Trophoblast cell (in vitro differentiated cells and primary cell): ENCODE measurements around the gene IRS1.
"Not testable (repeated sequence)": the region's sequence is repeated elsewhere in the genome, so short reads cannot be mapped to it uniquely, and the experiment has no call there.

Experiments used
- DNase-seq, 2 donors: peaks; one replicate each; pipeline ENCODE4 v3.0.0-alpha.2; 2016
- H2AFZ ChIP-seq: 2 replicates; pipeline ENCODE4 v1.6.1; 2013; ENCODE audit warnings: low read length, moderate library complexity, mild to moderate bottlenecking; ENCODE audit not compliant: insufficient read depth, poor library complexity
- H2AK5ac ChIP-seq: 2 replicates; pipeline ENCODE4 v1.6.1; 2013; ENCODE audit warnings: mild to moderate bottlenecking, low read length
- H2BK120ac ChIP-seq: 2 replicates; pipeline ENCODE4 v1.6.1; 2013; ENCODE audit warnings: low read length, mild to moderate bottlenecking, moderate library complexity; ENCODE audit not compliant: insufficient read depth, poor library complexity
- H2BK12ac ChIP-seq: 2 replicates; pipeline ENCODE4 v1.6.1; 2013; ENCODE audit warnings: mild to moderate bottlenecking, low read length, moderate library complexity
- H2BK5ac ChIP-seq: 2 replicates; pipeline ENCODE4 v1.6.1; 2013; ENCODE audit warnings: low read length, low read depth, moderate library complexity, mild to moderate bottlenecking; ENCODE audit not compliant: poor library complexity
- H3K14ac ChIP-seq: 2 replicates; pipeline ENCODE4 v1.6.1; 2013; ENCODE audit warnings: mild to moderate bottlenecking, low read length
- H3K18ac ChIP-seq: 2 replicates; pipeline ENCODE4 v1.6.1; 2013; ENCODE audit warnings: mild to moderate bottlenecking, low read length
- H3K23ac ChIP-seq: 2 replicates; pipeline ENCODE4 v1.6.1; 2013; ENCODE audit warnings: low read length
- H3K27ac ChIP-seq: 2 replicates; pipeline ENCODE4 v1.5.1; 2013; ENCODE audit warnings: low read depth, mild to moderate bottlenecking, inconsistent platforms, low read length, moderate library complexity
- H3K27me3 ChIP-seq: 2 replicates; pipeline ENCODE4 v1.6.1; 2013; ENCODE audit warnings: inconsistent platforms, mild to moderate bottlenecking, low read length, moderate library complexity; ENCODE audit not compliant: insufficient read depth
- H3K36me3 ChIP-seq, 2 experiments: 1 replicate in 1 of 2; 2 replicates in 1 of 2; pipeline ENCODE4 v1.6.1; 2013; ENCODE audit warnings: low read length in 2 of 2, mild to moderate bottlenecking in 2 of 2, moderate library complexity in 1 of 2; ENCODE audit not compliant: insufficient read depth in 2 of 2, control insufficient read depth in 1 of 2
- H3K4ac ChIP-seq: 2 replicates; pipeline ENCODE4 v1.6.1; 2013; ENCODE audit warnings: low read depth, mild to moderate bottlenecking, low read length, moderate library complexity
- H3K4me1 ChIP-seq, 2 experiments: 1 replicate in 1 of 2; 2 replicates in 1 of 2; pipeline ENCODE4 v1.6.1; 2013; ENCODE audit warnings: low read length in 2 of 2, mild to moderate bottlenecking in 2 of 2, moderate library complexity in 1 of 2; ENCODE audit not compliant: insufficient read depth in 2 of 2, control insufficient read depth in 1 of 2
- H3K4me2 ChIP-seq: 2 replicates; pipeline ENCODE4 v1.6.1; 2013; ENCODE audit warnings: inconsistent platforms, mild to moderate bottlenecking, low read length, moderate library complexity
- H3K4me3 ChIP-seq: 2 replicates; pipeline ENCODE4 v1.5.1; 2013; ENCODE audit warnings: mild to moderate bottlenecking, low read depth, low read length, inconsistent platforms
- H3K79me1 ChIP-seq: one replicate; pipeline ENCODE4 v1.6.1; 2013; ENCODE audit warnings: low read length
- H3K79me2 ChIP-seq: 2 replicates; pipeline ENCODE4 v1.6.1; 2013; ENCODE audit warnings: low read length, mild to moderate bottlenecking; ENCODE audit not compliant: control insufficient read depth, insufficient read depth, poor library complexity
- H3K9ac ChIP-seq: 2 replicates; pipeline ENCODE4 v1.6.1; 2013; ENCODE audit warnings: mild to moderate bottlenecking, low read length
- H3K9me3 ChIP-seq: 2 replicates; pipeline ENCODE4 v1.6.1; 2013; ENCODE audit warnings: low read depth, mild to moderate bottlenecking, control low read depth, inconsistent platforms, low read length; ENCODE audit not compliant: insufficient read depth
- H4K12ac ChIP-seq: 2 replicates; pipeline ENCODE4 v1.6.1; 2013; ENCODE audit warnings: low read depth, mild to moderate bottlenecking, low read length, moderate library complexity
- H4K8ac ChIP-seq: 2 replicates; pipeline ENCODE4 v1.6.1; 2013; ENCODE audit warnings: low read depth, mild to moderate bottlenecking, low read length, moderate library complexity
- H4K91ac ChIP-seq: one replicate; pipeline ENCODE4 v1.6.1; 2013; ENCODE audit warnings: low read depth, mild to moderate bottlenecking, low read length, moderate library complexity
- WGBS: extraction: QIAGEN DNeasy Blood & Tissue Kit; methylation state at CpG from one replicate; pipeline ENCODE4 v1.1.7; 2013; ENCODE audit warnings: missing lambda C conversion rate; ENCODE audit not compliant: insufficient read length, insufficient coverage; ENCODE audit errors: extremely low coverage; 5-methylcytosine and 5-hydroxymethylcytosine counted together

IRS1 gene

DNA sequence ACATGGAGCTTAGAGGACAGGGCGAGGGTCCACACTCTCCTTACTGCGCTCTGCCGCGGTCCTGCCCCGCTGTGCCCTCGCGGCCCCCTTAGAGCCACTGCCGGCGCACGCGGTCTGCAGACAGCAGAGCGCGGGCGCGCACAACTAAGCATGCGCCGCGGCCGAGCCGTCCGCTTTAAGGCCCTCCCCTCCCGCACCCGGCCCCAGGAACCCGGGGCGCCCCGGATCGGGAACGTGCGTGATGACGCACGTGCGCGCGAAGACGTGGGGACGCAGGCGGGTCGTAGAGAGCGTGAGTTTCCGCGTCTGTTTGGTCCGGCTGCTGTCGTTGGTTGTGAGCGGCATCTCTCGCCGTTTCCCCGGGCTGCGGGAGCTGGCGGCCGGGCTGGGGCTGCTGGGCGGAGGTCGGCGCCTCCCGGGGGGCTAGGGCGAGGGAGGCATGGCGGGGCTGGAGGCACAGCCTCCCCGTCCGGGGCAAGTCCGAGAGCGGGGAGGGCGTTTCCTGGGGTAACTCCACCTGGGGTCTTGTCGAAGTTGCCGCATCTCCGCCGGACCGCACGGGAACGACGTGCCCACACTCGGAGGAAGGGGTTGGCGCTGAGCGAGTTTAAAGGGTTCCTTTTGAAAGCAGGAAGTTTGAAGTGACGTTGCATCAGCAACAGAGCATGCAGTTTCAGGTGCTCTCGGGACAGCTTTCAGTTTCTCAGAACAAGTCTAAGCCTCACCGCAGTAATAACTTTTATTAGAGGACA, 36.4 kb upstream of the IRS1 start, which contains the start of gene RHBDD1:
TSS of gene RHBDD1 (plus strand) at position 259 of the 752 bp plus-strand sequence. CDS start 28,640 bp downstream, outside the sequence.
- peak within 1 kb of the TSS; percentile 96 for H4K8ac ChIP-seq
- H3K79me1 ChIP-seq = peaks cover 10% of the 10 kb centered on the region
- no peak within 1 kb of the TSS for H2AK5ac ChIP-seq
- peak within 1 kb of the TSS; percentile 88 for H3K18ac ChIP-seq
- H4K91ac ChIP-seq = peak within 1 kb of the TSS; percentile 72
- H3K9me3 ChIP-seq = no peaks in the 10 kb centered on the region
- H3K4me2 ChIP-seq = peak within 1 kb of the TSS; percentile 94
- peak within 1 kb of the TSS; percentile 98 for H3K9ac ChIP-seq
- no peaks in the 10 kb centered on the region for H3K27me3 ChIP-seq
- peaks cover 0 to 4% of the 10 kb centered on the region in 2 experiments for H3K4me1 ChIP-seq
- no peaks in the 10 kb centered on the region for H3K36me3 ChIP-seq
- H3K23ac ChIP-seq = no peak within 1 kb of the TSS
- WGBS = no CpG with 5 or more reads among the region's 75 CpGs
- peaks cover 7% of the 10 kb centered on the region for H3K79me2 ChIP-seq
- peak within 1 kb of the TSS; percentile 97 for H3K27ac ChIP-seq
- peak within 1 kb of the TSS; percentile 77 for H2BK5ac ChIP-seq
- no peak within 1 kb of the TSS for H2BK12ac ChIP-seq
- H3K4ac ChIP-seq = peak within 1 kb of the TSS; percentile 23
- peak within 1 kb of the TSS; percentile 91 for H4K12ac ChIP-seq
- H2BK120ac ChIP-seq = peak within 1 kb of the TSS; percentile 85
- peak; percentile 88 to 92 for DNase-seq
- H2AFZ ChIP-seq = peak within 1 kb of the TSS; percentile 52
- H3K4me3 ChIP-seq = peak within 1 kb of the TSS; percentile 90
- H3K14ac ChIP-seq = peak within 1 kb of the TSS; percentile 84

- H2AK5ac ChIP-seq = no peak overlapping the region
- no peak overlapping the region for H2BK12ac ChIP-seq
Measured at GRCh38 chr2:226835420-226835795, 35.8 kb upstream of the IRS1 start.

DNA sequence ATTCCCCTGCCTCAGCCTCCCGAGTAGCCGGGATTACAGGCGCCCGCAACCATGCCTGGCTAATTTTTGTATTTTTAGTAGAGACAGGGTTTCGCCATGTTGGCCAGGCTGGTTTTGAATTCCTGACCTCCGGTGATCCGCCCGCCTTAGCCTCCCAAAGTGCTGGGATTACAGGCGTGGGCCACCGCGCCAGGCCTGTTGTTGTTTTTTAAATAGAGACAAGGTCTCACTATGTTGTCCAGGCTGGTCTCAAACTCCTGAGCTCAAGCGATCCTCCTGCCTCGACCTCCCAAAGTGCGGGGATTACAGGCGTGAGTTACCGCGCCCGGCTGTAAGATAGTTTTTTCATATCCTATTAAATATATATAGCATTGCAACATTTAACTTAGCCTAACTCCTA, 35.3 kb upstream of the IRS1 start:
- not testable (repeated sequence) for H3K4me3 ChIP-seq, H4K91ac ChIP-seq, H3K79me2 ChIP-seq, H3K36me3 ChIP-seq, H3K23ac ChIP-seq, H3K27me3 ChIP-seq, H2BK5ac ChIP-seq, H3K4ac ChIP-seq, H4K12ac ChIP-seq, H3K4me1 ChIP-seq, H2BK120ac ChIP-seq, H4K8ac ChIP-seq, DNase-seq, H3K14ac ChIP-seq, H3K4me2 ChIP-seq, H3K18ac ChIP-seq, H2AFZ ChIP-seq, H2BK12ac ChIP-seq, H3K27ac ChIP-seq, H3K9ac ChIP-seq, H2AK5ac ChIP-seq, H3K9me3 ChIP-seq
- no CpG with 5 or more reads among the region's 18 CpGs for WGBS
- H3K79me1 ChIP-seq = peaks cover 10% of the 10 kb centered on the region

More at GRCh38 chr2:226835420-226835795, 35.8 kb upstream of the IRS1 start:
- no peak overlapping the region for H3K4ac ChIP-seq
- peaks cover 0 to 4% of the 10 kb centered on the region in 2 experiments for H3K4me1 ChIP-seq
- DNase-seq = peak in 1 of 2 donors; percentile 2
- peak overlapping the region; percentile 94 for H3K4me2 ChIP-seq
- peak overlapping the region; percentile 28 for H4K91ac ChIP-seq
- H3K27me3 ChIP-seq = no peaks in the 10 kb centered on the region
- H4K12ac ChIP-seq = peak overlapping the region; percentile 5
- peak overlapping the region; percentile 40 for H3K18ac ChIP-seq
- no peak overlapping the region for H3K23ac ChIP-seq
- peaks cover 7% of the 10 kb centered on the region for H3K79me2 ChIP-seq
- peak overlapping the region; percentile 48 for H3K14ac ChIP-seq
- H2AFZ ChIP-seq = peak overlapping the region; percentile 52
- peak overlapping the region; percentile 86 for H3K9ac ChIP-seq
- H3K79me1 ChIP-seq = peaks cover 10% of the 10 kb centered on the region
- peak overlapping the region; percentile 97 for H3K27ac ChIP-seq
- no peaks in the 10 kb centered on the region for H3K36me3 ChIP-seq
- peak overlapping the region; percentile 9 for H2BK120ac ChIP-seq
- peak overlapping the region; percentile 4 for H2BK5ac ChIP-seq
- WGBS = no CpG with 5 or more reads among the region's 26 CpGs
- H3K9me3 ChIP-seq = no peaks in the 10 kb centered on the region
- H3K4me3 ChIP-seq = peak overlapping the region; percentile 90
- H4K8ac ChIP-seq = peak overlapping the region; percentile 81

GRCh38 chr2:226832061-226832460, 32.4 kb upstream of the IRS1 start:
- no peak overlapping the region for H3K27ac ChIP-seq
- no peak overlapping the region for H3K14ac ChIP-seq
- no peak overlapping the region for H3K9ac ChIP-seq
- H4K8ac ChIP-seq = no peak overlapping the region
- peaks cover 0 to 4% of the 10 kb centered on the region in 2 experiments for H3K4me1 ChIP-seq
- H3K79me1 ChIP-seq = peaks cover 10% of the 10 kb centered on the region
- no peaks in the 10 kb centered on the region for H3K27me3 ChIP-seq
- WGBS = no CpG with 5 or more reads among the region's 1 CpG
- no peak overlapping the region for H3K4ac ChIP-seq
- no peak overlapping the region for H2AFZ ChIP-seq
- no peak overlapping the region for H3K23ac ChIP-seq
- H3K9me3 ChIP-seq = no peaks in the 10 kb centered on the region
- no peak overlapping the region for H3K4me2 ChIP-seq
- H2AK5ac ChIP-seq = no peak overlapping the region
- H2BK120ac ChIP-seq = no peak overlapping the region
- H2BK5ac ChIP-seq = no peak overlapping the region
- DNase-seq = no peak
- H3K18ac ChIP-seq = no peak overlapping the region
- H2BK12ac ChIP-seq = no peak overlapping the region
- H4K12ac ChIP-seq = no peak overlapping the region
- H3K4me3 ChIP-seq = no peak overlapping the region
- H4K91ac ChIP-seq = no peak overlapping the region
- H3K79me2 ChIP-seq = peaks cover 7% of the 10 kb centered on the region
- no peaks in the 10 kb centered on the region for H3K36me3 ChIP-seq
